HG03342 (cell line): ENCODE results near the gene ABCC10.
"Not testable (repeated sequence)": the region's sequence is repeated elsewhere in the genome, so short reads cannot be mapped to it uniquely, and the experiment has no call there.

ENCODE experiments used
- ATAC-seq: cut with Tn5 transposase; IDR thresholded peaks from one replicate; pipeline ENCODE4 v1.9.1; 2021; ENCODE audit warnings: mild to moderate bottlenecking, moderate library complexity; ENCODE audit not compliant: unreplicated experiment

Gene ABCC10

DNA sequence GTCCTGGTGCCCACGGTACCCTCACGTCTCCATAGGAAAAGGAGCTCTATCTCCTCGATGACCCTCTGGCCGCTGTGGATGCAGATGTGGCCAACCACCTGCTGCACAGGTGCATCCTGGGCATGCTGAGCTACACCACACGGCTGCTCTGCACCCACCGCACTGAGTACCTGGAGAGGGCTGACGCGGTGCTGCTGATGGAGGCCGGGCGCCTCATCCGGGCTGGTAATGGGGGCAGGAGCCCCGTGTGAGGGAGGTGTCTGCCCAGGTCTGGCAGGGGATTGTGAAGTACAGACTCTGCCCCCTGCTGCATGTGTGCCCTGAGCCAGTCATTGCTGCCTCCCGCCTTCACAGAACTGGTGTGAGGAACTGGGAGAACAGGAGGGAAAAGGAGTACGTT is 15.6 kb downstream of the ABCC10 start:
- no peak for ATAC-seq

DNA sequence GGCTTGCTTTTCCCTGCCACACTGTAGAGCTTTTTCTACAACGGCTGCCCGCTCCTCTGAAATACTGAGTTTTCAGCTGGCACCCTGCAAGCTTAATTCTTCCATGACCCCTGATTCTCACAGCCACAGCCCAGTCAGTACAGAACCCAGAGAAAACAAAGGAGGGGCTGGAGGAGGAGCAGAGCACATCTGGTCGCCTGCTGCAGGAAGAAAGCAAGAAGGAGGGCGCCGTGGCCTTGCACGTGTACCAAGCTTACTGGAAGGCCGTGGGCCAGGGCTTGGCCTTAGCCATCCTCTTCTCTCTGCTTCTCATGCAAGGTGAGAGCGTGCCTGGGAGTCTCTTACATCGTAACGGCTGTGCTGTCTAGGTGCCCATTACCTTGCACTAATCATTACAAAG is 16.7 kb downstream of the ABCC10 start:
- ATAC-seq = no peak

DNA sequence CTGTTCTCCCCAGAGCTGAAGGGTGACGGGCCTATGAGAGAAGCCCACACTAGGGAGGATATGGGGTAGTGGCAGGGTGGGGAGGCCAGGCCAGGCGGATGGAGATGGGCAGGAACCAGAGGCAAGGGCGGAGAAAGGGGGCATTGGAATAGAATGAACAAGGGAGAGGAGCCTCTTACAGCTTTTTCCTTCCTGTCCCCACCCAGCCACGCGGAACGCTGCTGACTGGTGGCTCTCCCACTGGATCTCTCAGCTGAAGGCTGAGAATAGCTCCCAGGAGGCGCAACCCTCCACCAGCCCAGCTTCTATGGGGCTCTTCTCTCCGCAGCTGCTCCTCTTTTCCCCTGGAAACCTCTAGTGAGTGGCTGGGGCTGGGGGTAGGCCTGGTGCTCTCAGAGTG is 17.2 kb downstream of the ABCC10 start:
- ATAC-seq = no peak

DNA sequence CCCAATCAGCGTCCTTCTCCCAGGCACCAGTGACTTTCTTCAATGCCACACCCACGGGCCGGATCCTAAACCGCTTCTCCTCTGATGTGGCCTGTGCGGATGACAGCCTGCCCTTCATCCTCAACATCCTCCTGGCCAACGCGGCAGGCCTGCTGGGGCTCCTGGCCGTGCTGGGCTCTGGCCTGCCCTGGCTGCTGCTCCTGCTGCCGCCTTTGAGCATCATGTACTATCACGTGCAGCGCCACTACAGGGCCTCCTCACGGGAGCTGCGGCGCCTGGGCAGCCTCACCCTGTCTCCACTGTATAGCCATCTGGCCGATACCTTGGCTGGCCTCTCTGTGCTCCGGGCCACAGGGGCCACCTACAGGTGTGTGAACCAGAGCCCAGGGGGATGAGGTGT is 18.2 kb downstream of the ABCC10 start:
- ATAC-seq = no peak

DNA sequence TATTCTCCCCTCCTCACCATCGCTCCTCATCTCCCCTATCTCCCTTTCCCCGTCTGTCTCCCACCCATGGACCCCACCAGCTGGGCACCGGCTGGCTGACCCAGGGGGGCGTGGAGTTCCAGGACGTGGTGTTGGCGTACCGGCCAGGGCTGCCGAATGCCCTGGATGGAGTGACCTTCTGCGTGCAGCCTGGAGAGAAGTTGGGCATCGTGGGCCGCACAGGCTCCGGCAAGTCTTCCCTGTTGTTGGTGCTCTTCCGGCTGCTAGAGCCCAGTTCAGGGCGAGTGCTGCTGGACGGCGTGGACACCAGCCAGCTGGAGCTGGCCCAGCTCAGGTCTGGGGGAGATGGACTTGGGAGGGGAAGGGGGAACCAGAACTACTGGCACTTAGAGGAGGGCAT is 20.3 kb downstream of the ABCC10 start:
- ATAC-seq = no peak

DNA sequence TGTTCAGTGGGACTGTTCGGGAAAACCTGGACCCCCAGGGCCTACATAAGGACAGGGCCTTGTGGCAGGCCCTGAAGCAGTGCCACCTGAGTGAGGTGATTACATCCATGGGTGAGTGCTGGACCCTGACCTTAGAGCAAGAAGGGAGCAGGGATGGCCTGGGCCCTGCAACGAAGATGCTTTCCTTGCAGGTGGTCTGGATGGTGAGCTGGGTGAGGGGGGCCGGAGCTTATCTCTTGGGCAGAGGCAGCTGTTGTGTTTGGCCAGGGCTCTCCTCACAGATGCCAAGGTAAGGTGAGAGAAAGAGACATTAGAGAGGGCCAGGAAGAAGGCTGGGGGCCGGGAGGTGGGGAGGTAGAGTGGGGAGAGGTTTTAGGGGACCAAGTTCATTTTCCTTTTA is 21.6 kb downstream of the ABCC10 start:
- no peak for ATAC-seq

DNA sequence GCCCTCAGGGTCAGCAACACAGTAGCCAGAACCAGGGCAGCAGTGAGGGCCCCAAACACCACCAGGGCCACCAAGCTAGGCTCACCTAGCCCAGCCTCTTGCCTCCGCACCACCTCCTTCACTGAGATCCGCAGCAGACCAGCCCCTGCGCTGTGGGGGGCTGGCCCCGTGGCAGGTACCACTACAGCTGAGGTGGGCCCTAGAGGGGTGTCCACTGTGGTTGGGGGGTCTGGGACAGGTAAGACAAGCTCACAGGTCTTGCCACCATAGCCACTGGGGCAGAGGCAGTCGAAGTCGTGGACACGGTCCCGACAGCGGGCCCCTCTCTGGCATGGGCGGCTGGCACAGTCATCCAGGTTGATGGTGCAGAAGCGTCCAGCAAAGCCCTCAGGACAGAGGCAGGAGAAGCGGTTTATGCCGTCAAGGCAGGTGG is 23.4 kb downstream of the ABCC10 start:
- no peak for ATAC-seq

DNA sequence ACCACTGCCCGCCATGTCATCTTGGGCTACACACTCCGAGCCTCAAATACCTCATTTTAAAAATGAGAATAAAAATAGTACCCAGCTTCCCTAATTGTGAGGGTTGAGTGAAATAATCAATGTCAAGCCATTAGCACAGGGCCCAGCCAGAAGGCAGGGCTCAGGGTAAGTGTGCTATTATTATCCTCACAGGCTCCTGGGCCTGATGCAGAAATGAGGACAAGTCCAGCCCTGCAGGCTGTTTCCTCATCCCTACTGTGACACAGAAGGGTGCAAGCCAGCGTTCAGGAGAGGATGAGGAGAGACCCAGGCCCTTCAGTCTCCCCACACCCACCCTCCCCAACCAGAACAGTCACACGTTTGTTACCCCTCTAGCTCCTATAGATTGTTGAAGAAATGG is 24.0 kb downstream of the ABCC10 start:
- ATAC-seq = no peak

DNA sequence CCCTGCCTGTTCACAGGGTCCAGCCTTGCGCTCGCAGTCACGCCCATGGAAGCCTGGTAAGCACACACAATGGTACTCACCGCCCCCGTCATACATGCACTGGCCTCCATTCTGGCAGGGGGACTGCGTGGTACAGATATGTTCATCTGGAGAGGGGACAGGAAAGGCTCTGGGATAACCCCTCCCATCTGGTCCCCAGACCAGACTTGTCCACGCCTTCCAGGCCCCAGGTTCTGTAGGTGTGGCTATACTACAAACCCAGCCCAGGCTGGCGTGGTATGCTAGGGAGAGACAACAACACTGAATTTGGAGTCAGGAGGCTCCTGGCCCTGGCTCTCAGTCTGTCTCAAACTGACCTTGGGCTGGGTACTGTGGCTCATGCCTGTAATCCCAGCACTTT is 24.6 kb downstream of the ABCC10 start:
- no peak for ATAC-seq

DNA sequence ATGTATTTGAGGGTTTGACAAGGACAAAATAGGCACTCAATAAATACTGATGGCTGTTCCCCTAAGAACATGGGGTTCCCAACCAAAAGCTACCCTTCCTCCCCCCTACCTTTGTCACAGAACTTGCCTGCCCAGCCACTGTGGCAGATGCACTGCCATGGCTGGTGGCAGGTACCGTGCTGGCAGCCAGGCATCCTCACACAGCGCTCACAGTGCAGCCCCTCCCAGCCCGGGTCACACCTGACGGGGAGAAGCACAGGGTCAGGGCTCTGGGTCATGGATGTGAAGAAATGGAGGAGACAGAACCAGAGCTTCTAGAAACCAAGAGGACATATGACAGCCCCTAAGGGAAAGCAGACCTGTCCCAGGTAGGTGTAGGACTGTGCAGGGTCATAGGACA is 25.6 kb downstream of the ABCC10 start:
- ATAC-seq = no peak

DNA sequence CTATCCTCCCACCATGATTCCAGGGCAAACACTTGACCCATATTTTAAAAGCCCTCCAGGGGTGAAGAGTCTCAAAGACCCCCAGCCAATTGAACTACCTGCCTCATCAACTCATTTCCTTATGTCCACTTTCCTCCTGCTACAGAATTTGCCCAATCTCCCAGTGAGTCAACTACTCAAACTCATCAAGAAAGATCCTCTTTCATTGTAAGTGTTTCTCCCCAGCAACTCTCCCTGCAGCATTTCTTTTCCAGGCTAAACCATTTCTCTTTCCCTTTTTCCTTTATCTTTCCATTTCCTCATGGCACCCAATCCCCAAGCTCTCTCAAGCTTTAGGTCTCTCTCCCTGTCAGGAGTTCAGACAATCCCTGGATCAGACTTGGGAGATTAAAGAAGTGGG is 26.5 kb downstream of the ABCC10 start:
- ATAC-seq = no peak

DNA sequence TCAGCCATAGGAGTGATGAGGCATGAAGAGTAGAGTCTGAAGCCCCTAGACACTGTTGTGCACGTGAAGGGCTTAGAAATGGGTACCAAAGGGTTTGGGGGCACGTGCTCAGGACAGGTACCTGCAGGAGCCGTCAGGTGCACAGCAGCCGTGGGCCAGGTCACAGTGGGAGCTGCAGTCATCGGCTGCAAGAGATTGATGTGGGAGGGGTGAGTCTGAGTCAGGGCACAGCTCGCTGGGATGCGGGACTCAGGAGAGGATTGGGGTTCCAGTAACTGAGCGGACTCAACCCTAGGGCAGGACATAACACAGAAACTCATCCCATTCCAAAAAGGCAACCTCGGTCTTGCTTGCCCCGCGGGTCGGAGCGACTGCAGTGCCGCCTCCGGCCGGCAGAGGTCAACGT is 27.0 kb downstream of the ABCC10 start:
- no peak for ATAC-seq

DNA sequence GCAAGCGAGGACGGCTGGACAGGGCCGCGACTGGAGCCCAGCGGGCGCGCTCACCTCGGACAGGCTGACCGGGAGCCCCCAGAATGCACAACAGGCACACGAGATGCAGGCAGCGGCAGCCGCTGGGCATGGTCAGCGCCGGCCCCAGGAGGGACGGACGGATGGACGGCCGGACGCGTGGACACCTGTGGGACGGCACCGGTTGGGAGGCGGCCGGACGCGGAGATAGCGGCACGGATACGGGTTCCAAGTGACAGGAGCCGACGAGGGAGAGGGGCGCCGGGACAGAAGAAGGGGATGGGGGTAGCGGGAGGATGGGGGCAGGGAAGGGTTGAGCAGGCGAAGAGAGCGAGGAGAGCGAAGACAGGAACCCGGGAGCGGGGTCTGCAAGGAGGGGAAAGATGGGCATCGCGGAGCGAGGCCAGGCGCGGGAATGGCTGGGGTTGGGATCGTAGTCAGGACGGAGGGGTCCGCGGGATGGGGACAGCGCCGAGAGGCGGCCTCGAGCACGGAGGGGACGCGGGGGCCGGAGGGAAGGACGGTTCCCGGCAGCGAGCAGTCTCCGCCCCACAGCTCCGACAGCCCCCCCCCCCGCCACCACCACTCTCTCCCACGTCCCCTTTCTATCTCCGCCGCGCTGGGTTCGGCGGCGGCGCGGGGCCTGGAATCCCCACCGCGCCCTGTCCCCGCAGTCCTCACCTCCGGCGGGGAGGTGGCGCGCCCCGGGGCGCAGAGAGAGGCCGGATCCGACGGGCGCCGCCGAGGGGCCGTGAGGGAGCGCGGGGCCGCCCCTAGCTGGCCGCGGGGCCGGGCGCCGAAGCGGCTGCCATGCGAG is 27.6 kb downstream of the ABCC10 start:
- ATAC-seq = no peak

DNA sequence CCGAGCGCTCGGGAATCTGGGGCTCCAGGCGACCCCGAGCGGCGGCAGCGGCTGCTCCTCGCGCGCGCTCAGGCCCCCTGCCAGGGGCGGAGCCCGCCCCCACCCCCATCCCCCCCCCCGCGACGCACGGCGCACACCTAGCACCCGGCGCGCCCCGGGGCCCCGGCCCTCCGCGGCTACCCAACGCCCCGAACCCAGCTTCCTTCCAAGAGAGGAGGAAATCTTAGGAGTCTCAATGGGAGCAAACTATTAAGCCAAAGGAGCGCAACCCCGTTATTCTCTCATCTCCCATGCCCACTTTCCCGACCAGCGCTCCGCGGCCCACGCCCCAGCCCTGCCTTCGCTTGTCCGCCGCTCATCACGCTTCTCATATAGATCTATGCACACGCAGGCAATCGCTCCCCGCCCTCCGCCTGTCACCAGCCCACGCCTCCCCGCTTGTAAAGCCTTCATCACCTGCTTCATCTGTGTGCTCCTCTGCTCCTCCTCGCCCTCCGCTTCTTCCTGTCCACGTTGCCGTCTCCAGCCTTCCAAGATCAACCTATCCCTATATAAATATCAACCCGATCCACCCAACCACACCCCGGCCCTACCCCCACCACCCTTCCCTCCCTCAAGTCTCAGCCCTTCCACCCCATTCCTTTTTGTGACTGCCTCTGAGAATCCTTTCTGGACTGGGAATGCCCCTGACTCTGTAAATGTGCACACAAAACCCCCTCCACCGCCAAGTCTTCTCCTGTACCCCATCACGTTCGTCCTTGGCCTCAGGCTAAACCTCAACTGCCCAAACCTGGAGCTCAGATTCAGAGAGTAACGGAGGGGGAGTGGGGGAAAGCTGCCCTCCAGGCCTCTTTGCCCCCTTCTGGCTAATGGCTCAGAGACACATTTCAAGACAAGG is 28.4 kb downstream of the ABCC10 start, which contains the start of gene DLK2:
Gene DLK2 (minus strand): TSS at position 18 of the 898 bp plus-strand sequence. CDS start 723 bp downstream, outside the sequence.
- ATAC-seq = no peak

DNA sequence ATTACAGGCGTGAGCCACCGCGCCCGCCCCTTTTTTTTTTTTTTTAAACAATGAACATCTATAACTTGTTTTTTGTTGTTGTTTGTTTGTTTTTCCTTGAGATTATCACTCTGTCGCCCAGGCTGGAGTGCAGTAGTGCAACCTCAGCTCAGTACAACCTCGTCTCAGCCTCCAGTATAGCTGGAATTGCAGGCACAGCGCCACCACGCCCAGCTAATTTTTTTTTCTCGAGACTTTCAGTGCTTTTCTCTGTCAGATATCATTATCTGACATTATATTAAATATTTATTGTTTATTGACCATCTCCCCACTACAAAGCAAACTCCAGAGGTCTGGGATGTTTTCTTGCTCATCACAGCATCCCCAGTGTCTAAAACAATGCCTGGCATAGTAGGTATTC is 30.3 kb downstream of the ABCC10 start:
- no peak for ATAC-seq

DNA sequence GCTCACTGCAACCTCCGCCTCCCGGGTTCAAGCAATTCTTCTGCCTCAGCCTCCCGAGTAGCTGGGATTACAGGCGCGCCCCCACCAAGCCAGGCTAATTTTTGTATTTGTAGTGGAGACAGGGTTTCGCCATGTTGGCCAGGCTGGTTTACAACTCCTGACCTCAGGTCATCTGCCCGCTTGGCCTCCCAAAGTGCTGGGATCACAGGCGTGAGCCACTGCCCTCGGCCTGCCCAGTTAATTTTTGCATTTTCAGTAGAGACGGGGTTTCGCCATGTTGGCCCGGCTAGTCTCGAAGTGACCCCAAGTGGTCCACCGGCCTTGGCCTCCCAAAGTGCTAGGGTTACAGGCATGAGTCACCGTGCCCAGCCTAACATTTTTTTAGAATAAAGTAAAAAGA is 30.8 kb downstream of the ABCC10 start:
- ATAC-seq = not testable (repeated sequence)

DNA sequence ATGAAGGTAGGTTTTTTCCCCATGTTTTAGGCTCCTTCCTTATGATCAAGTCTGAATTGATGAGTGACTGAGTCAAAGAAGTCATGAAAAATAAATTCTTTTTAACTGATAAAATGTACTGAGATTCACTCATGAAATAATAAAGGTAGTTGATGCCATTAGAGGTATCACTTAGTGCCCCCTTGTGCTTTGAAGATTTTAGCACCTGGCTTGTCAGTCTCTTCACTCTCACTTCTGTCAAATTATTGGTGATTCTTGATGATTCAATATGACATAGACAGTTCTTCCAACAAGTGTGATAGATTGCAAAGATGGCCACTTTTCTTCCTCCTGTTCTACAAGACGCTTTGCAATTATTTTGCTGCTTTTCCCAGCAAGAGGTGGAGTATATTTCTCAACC is 32.2 kb downstream of the ABCC10 start:
- ATAC-seq = no peak

DNA sequence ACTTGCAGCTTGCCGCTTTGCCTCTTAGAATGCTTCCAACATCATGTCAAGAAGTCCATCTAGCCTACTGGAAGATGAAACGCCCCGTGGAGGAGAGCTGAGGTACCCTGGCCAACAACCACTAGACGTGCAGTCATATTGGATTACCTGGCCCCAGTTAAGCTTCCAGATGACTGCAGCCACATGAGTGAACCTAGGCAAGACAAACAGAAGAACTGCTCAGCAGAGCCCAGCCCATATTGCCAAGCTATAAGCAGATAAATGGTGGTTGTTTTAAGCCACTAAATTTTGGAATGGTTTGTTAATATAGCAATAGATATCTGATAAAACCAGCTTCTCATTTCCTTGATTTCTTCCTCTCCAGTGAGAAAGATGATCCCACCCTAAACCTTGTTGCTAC is 32.7 kb downstream of the ABCC10 start:
- ATAC-seq = no peak

DNA sequence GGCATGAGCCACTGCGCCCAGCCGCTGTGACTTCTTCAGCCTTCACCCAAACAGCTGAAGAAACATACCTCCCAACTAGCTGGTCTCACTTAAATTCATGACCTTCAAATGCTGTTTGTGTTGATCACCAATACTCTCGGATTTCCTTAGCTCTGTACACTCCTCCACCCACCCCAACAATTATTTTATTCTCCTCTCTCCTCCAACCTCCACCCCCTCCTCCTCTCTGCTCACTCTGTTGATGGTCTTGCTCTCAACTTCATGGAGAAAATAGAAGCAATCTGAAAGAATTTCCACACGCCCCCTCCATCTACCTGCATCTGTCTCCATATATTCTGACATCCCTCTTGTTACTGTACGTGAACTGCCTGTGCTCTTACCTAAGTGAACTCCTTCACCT is 34.6 kb downstream of the ABCC10 start:
- no peak for ATAC-seq

DNA sequence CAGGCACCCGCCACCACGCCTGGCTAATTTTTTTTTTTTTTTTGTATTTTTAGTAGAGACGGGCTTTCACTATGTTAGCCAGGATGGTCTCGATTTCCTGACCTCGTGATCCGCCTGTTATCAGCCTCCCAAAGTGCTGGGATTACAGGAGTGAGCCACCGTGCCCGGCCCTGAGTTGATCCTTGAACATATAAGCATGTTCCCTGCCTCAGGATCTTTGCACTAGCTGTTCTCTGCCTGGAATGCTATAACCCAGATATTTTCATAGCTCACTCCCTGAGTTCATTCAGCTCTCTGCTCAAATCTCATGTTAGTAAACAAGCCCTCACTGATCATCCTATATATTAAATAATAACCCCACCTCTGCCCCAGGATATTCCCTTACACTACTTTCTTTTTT is 37.0 kb downstream of the ABCC10 start:
- ATAC-seq = no peak

DNA sequence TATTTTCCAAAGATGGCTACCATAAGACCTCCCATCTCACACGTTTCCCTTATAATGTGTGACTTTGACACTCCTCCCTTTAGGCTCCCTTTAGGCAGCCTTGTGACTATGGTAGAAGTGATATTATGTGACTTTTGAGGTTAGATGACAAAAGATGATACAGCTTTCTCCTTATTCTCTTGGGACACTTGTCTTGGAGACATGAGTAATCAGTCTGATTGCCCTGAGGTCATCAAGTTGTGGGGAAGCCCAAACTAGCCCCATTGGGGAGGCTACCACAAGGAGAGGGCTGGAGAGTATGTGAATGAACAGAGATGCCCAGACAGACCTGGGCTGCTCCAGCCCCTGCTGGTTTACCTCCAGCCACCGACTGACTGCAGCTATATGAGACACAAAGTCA is 38.6 kb downstream of the ABCC10 start:
- no peak for ATAC-seq

DNA sequence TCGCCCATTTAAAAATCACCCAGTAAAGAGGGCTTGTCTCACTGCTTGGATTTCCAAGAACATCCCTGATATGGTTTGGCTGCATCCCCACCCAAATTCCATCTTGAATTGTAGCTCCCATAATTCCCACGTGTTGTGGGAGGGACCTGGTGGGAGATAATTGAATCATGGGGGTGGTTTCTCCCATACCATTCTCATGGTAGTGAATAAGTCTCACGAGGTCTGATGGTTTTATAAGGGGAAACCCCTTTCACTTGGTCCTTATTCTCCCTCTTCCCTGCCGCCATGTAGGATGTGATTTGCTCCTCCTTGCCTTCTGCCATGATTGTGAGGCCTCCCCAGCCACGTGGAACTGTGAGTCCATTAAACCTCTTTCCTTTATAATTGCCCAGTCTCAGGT is 39.9 kb downstream of the ABCC10 start:
- ATAC-seq = not testable (repeated sequence)
